Heart left ventricle (tissue), 13 donors: ENCODE measurements around the gene MAML3.

Source experiments
- CTCF ChIP-seq, 12 donors: fragments of 200-600 bp; sonication (generic) in 4 of 12; IDR thresholded peaks; one replicate each; pipeline versions ENCODE4 v1.5.0 to v1.8.0; 2018 to 2022; ENCODE audit warnings: antibody characterized with exemption in 12 of 12, mild to moderate bottlenecking in 5 of 12
- POLR2A ChIP-seq, 2 donors: fragments of 450-650 bp; IDR thresholded peaks; one replicate each; pipeline ENCODE4 v1.6.1; 2017; ENCODE audit warnings: antibody characterized with exemption in 2 of 2, mild to moderate bottlenecking in 2 of 2, moderate library complexity in 2 of 2
- donor health status: ischemic (EF 13 %, LVEDD 7.1; RV severe dilation, severe dysfunction).
- donor health status: DM: no; HTN: yes; CAD: no.
- donor health status: DM: no; HTN: no; CAD: no.
- donor health status: ischemic (EF 25% LVEDD 6.9; RV normal size, moderate dysfunction).
- donor health status: ischemic (EF 25% LVEDD 5.7; RV mildly dilated, moderate dysfunction).
- donor health status: ischemic (EF 35%, LVEDD 5.7; RV mildly dilated, moderate dysfunction).
- donor health status: nonischemic (EF 11% LVEDD 7.7; RV severe dilation, severe dysfunction).
- donor health status: DM: yes; HTN: yes; CAD: no.
- donor health status: PGD.
- donor health status: ischemic (EF 29% LVEDD 5.4; RV normal size, mild dysfunction).
- donor health status: nonischemic (EF 23%, LVEDD 6.1; RV moderate dilation, normal function).

GRCh38 chr4:139986689-139987501 is 167.1 kb downstream of the MAML3 start:
- TF ChIP-seq CTCF (IDR thresholded peaks at IDR 0.05) = no peak
- no peak for TF ChIP-seq POLR2A (IDR thresholded peaks at IDR 0.05)
